Glutamatergic neuron (in vitro differentiated cells): ENCODE results near the gene CCDC8. TPM values are rescaled to one million over a fixed set of nuclear protein-coding genes. Genes with fewer than 3 reads are reported as not detected.

Experiments
- DNase-seq: peaks from one replicate; pipeline ENCODE4 v3.0.0; 2022
- H3K27ac Mint-ChIP-seq: one replicate; pipeline ENCODE4 v1.8.0; 2020; ENCODE audit warnings: mild to moderate bottlenecking, mixed read lengths, inconsistent platforms; ENCODE audit not compliant: unreplicated experiment
- H3K27me3 Mint-ChIP-seq: one replicate; pipeline ENCODE4 v1.8.0; 2020; ENCODE audit warnings: mild to moderate bottlenecking, moderate library complexity, mixed read lengths, inconsistent platforms; ENCODE audit not compliant: unreplicated experiment
- H3K36me3 Mint-ChIP-seq: one replicate; pipeline ENCODE4 v1.8.0; 2020; ENCODE audit warnings: mild to moderate bottlenecking, mixed read lengths, inconsistent platforms; ENCODE audit not compliant: unreplicated experiment
- H3K4me1 Mint-ChIP-seq: one replicate; pipeline ENCODE4 v1.8.0; 2020; ENCODE audit warnings: mild to moderate bottlenecking, low read depth, mixed read lengths, inconsistent platforms; ENCODE audit not compliant: unreplicated experiment
- H3K4me3 Mint-ChIP-seq: one replicate; pipeline ENCODE4 v1.8.0; 2020; ENCODE audit warnings: mild to moderate bottlenecking, mixed read lengths, inconsistent platforms; ENCODE audit not compliant: unreplicated experiment
- H3K9me3 Mint-ChIP-seq: one replicate; pipeline ENCODE4 v1.8.0; 2020; ENCODE audit warnings: mild to moderate bottlenecking, moderate library complexity, mixed read lengths, inconsistent platforms; ENCODE audit not compliant: unreplicated experiment
- total RNA-seq: library from RNA; stranded (reverse); fragmentation: NEBNext Ultra II Directional; extraction: Animal tissue kit (Norgen Biotek cat#: 25700); gene quantifications from one replicate; pipeline ENCODE4 v1.2.1, GENCODE V29; 2021; ENCODE audit not compliant: unreplicated experiment
- TF ChIP-seq, protein P1 (sequence below): fragments of 200-600 bp; sonication (generic); IDR thresholded peaks from one replicate; pipeline ENCODE4 v1.5.0; 2021; ENCODE audit not compliant: partially characterized antibody, unreplicated experiment

Gene CCDC8
- total RNA-seq, 1 donor from 2014 or later: 6.3 TPM

DNA sequence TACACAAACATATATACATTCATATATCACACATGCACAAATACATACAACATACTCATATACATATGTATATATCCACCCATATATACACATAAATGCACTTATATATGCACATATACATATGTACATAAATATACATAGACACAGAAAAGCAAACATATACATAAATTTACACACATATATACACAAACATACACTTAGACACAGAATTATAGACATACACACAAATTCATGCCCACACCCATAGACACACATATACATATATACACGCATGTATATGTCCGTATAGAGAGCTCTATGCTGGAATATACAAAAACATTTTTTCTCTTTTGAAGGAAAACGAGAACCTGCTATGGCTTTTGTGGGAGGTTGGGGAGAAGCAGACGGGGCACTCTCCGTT, 37.4 kb upstream of the CCDC8 start:
- H3K27me3 Mint-ChIP-seq: no peaks in the 10 kb centered on the region
- peaks cover 7% of the 10 kb centered on the region for H3K36me3 Mint-ChIP-seq
- peaks cover 1% of the 10 kb centered on the region for H3K9me3 Mint-ChIP-seq
- DNase-seq: no peak
- H3K4me3 Mint-ChIP-seq: no peak overlapping the region
- no peak overlapping the region for H3K27ac Mint-ChIP-seq
- TF ChIP-seq, protein P1, sequence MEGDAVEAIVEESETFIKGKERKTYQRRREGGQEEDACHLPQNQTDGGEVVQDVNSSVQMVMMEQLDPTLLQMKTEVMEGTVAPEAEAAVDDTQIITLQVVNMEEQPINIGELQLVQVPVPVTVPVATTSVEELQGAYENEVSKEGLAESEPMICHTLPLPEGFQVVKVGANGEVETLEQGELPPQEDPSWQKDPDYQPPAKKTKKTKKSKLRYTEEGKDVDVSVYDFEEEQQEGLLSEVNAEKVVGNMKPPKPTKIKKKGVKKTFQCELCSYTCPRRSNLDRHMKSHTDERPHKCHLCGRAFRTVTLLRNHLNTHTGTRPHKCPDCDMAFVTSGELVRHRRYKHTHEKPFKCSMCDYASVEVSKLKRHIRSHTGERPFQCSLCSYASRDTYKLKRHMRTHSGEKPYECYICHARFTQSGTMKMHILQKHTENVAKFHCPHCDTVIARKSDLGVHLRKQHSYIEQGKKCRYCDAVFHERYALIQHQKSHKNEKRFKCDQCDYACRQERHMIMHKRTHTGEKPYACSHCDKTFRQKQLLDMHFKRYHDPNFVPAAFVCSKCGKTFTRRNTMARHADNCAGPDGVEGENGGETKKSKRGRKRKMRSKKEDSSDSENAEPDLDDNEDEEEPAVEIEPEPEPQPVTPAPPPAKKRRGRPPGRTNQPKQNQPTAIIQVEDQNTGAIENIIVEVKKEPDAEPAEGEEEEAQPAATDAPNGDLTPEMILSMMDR: no peak
- peaks cover 3% of the 10 kb centered on the region for H3K4me1 Mint-ChIP-seq

DNA sequence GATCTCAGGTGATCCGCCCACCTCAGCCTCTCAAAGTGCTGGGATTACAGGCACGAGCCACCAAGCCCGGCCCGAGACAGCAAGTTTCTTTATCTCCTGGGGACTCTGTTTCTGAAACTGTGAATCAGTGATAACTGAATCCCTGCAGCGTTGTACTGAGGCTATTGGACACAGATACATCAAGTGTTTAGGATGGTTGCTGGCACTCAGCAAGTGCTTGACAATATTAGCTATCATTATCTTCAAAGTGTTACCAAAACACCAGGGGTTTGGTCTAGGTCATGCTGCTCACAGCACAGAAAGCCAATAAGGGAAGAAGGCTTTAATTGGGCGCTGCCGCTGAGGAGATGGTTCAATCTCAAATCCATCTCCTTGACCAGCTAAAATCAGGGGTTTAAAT, 35.9 kb upstream of the CCDC8 start:
- Mint-ChIP-seq H3K27me3 (no peaks in the 10 kb centered on the region), H3K9me3 (peaks cover 1% of the 10 kb centered on the region), H3K4me1 (peaks cover 3% of the 10 kb centered on the region), H3K27ac (no peak overlapping the region), H3K36me3 (peaks cover 7% of the 10 kb centered on the region), H3K4me3 (no peak overlapping the region)
- DNase-seq: no peak
- TF ChIP-seq, protein P1: no peak

DNA sequence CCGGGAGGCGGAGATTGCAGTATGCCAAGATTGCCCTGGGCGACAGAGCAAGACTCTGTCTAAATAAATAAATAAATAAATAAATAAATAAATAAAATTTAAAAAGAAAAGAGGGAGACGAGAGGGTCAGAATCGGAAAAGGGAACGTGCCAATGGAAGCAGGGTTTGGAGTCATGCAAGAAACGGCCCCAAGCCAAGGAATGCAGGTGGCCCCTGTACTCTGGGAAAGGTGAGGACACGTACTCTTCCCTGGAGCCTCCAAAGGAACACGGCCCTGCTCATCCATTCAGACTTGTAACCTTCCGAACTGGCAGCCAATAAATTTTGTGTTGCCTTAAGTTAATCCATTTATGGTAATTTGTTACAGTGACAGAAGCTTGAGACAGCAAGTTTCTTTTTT, 35.2 kb upstream of the CCDC8 start:
- H3K27ac Mint-ChIP-seq: no peak overlapping the region
- TF ChIP-seq, protein P1: no peak
- H3K4me3 Mint-ChIP-seq: no peak overlapping the region
- H3K4me1 Mint-ChIP-seq: peaks cover 3% of the 10 kb centered on the region
- DNase-seq: no peak
- no peaks in the 10 kb centered on the region for H3K27me3 Mint-ChIP-seq
- peaks cover 7% of the 10 kb centered on the region for H3K36me3 Mint-ChIP-seq
- peaks cover 1% of the 10 kb centered on the region for H3K9me3 Mint-ChIP-seq

DNA sequence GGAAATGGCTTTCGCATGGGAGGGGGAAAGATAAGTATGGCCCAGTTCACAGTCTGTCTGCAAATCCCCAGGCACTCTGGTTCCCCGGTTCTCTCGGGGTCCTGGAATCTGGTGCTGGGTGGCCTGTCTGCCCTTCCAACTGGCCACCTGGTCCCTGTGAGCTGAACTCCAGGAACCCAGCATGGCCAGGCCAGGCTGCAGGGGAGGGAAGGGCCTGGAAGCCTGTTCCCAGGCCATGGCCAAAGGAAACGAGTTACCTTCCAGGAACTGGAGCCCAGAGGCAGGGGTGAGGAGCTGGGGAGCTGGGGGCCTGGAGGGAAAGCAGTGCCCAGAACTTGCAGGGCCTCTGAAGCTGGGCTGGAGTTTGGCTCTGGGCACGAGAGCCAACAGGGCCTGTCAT, 34.5 kb upstream of the CCDC8 start:
- H3K9me3 Mint-ChIP-seq: no peaks in the 10 kb centered on the region
- H3K4me1 Mint-ChIP-seq: peaks cover 3% of the 10 kb centered on the region
- TF ChIP-seq, protein P1: no peak
- DNase-seq: no peak
- H3K27me3 Mint-ChIP-seq: no peaks in the 10 kb centered on the region
- H3K4me3 Mint-ChIP-seq: no peak overlapping the region
- H3K27ac Mint-ChIP-seq: no peak overlapping the region
- H3K36me3 Mint-ChIP-seq: peaks cover 7% of the 10 kb centered on the region

DNA sequence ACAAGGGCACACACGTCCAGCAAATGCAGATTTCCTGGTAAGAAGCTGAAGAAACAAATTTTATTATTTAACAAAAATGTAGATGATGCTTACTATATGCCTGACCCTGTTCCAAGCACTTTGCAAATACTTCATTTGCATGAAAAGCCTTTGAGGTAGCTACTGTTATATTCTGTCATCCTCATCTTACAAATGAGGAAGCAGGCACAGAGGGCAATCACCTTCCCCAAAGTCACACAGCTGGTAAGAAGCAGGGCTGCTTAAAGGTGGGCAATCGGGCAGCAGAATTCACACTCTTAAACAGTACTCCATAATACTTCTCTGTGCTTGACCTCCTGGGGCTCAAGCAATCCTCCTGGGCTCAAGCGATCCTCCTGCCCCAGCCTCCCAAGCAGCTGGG, 33.6 kb upstream of the CCDC8 start:
- no peak for DNase-seq
- peaks cover 3% of the 10 kb centered on the region for H3K4me1 Mint-ChIP-seq
- TF ChIP-seq, protein P1: no peak
- no peaks in the 10 kb centered on the region for H3K27me3 Mint-ChIP-seq
- H3K4me3 Mint-ChIP-seq: no peak overlapping the region
- H3K36me3 Mint-ChIP-seq: peaks cover 7% of the 10 kb centered on the region
- no peak overlapping the region for H3K27ac Mint-ChIP-seq
- H3K9me3 Mint-ChIP-seq: no peaks in the 10 kb centered on the region
